IPS-20b (cell line): ENCODE data around the gene MED25.
"Not testable (repeated sequence)": the region's sequence is repeated elsewhere in the genome, so short reads cannot be mapped to it uniquely, and the experiment has no call there.

Source experiments
- H3K27ac ChIP-seq: one replicate; pipeline ENCODE4 v1.5.1; 2013; ENCODE audit warnings: low read length
- H3K27me3 ChIP-seq: 2 replicates; pipeline ENCODE4 v1.6.1; 2013; ENCODE audit warnings: mild to moderate bottlenecking, low read length, inconsistent platforms; ENCODE audit not compliant: insufficient read depth
- H3K36me3 ChIP-seq: 2 replicates; pipeline ENCODE4 v1.6.1; 2013; ENCODE audit warnings: low read depth, mild to moderate bottlenecking, inconsistent platforms, low read length, moderate library complexity; ENCODE audit not compliant: insufficient read depth
- H3K4me1 ChIP-seq: 2 replicates; pipeline ENCODE4 v1.6.1; 2013; ENCODE audit warnings: mild to moderate bottlenecking, control low read depth, inconsistent platforms, low read length, moderate library complexity; ENCODE audit not compliant: insufficient read depth
- H3K4me3 ChIP-seq: 2 replicates; pipeline ENCODE4 v1.5.1; 2013; ENCODE audit warnings: mild to moderate bottlenecking, low read length, inconsistent platforms
- H3K9ac ChIP-seq: 2 replicates; pipeline ENCODE4 v1.6.1; 2013; ENCODE audit warnings: low read depth, mild to moderate bottlenecking, inconsistent platforms, low read length, moderate library complexity
- H3K9me3 ChIP-seq: 2 replicates; pipeline ENCODE4 v1.6.1; 2013; ENCODE audit warnings: mild to moderate bottlenecking, low read depth, low read length, inconsistent platforms; ENCODE audit not compliant: insufficient read depth

The MED25 gene

GRCh38 chr19:49809160-49809940 is 8.7 kb upstream of the MED25 start:
- H3K9ac ChIP-seq, result peak overlapping the region; percentile 67; the same call in 1 of the 2 replicates
- peaks cover 16% of the 10 kb centered on the region for H3K36me3 ChIP-seq
- H3K27me3 ChIP-seq, result peaks cover 4% of the 10 kb centered on the region; the same call in 1 of the 2 replicates
- no peaks in the 10 kb centered on the region for H3K9me3 ChIP-seq
- H3K4me3 ChIP-seq, result peak overlapping the region; percentile 77
- H3K27ac ChIP-seq, result no peak overlapping the region
- peaks cover 13% of the 10 kb centered on the region for H3K4me1 ChIP-seq

DNA sequence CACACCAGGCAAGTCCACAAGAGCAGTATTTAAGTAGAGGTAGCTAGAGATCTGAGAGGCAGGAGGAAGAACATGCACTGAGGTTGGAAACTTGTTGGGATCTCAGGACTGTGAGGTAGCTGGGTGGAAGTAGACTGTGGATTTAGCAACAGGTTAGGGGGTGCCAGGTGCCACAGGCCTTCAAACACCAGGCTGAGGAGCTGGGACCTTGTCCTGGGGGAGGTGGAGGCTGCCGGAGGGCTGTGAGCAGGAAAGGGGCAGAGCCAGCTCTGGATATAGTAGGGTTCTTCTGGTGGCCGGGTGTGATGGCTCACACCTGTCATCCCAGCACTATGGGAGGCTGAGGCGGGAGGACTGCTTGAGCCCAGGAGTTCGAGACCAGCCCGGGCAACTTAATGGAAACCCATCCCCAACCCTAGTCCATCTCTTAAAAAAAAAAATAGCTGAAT is 8.1 kb upstream of the MED25 start:
- Histone ChIP-seq H3K27me3 (peaks cover 4% of the 10 kb centered on the region; the same call in 1 of the 2 replicates), H3K9ac (peak overlapping the region; percentile 67; the same call in 1 of the 2 replicates), H3K4me3 (peak overlapping the region; percentile 77), H3K4me1 (peaks cover 13% of the 10 kb centered on the region), H3K36me3 (peaks cover 16% of the 10 kb centered on the region), H3K27ac (no peak overlapping the region), H3K9me3 (no peaks in the 10 kb centered on the region)

DNA sequence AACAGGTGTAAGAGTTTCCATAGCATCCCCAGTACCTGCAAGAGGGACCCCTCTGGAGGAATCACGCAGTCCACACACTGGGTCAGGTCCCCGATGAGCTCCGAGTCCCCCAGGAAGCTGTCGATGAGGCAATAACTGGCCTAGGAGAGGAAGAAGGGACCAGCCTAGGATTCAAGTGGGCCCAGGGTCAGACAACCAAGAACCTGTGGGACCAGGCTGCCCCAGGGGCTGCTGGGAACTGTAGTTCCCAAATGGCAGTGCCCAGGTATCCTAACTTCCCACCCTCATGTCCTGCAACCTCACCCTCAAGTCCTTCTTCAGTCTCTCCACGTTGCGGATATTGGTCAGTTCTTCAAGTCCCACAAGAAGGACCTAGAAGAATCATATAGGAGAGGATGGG is 6.8 kb upstream of the MED25 start:
- no peak overlapping the region for H3K27ac ChIP-seq
- H3K36me3 ChIP-seq, result peaks cover 13% of the 10 kb centered on the region
- H3K27me3 ChIP-seq, result peaks cover 4% of the 10 kb centered on the region; the same call in 1 of the 2 replicates
- H3K4me3 ChIP-seq, result no peak overlapping the region
- no peak overlapping the region for H3K9ac ChIP-seq
- peaks cover 13% of the 10 kb centered on the region for H3K4me1 ChIP-seq
- H3K9me3 ChIP-seq, result no peaks in the 10 kb centered on the region

- H3K9ac ChIP-seq, result peak overlapping the region; percentile 92; the same call in 1 of the 2 replicates
Observed at GRCh38 chr19:49812452-49812996, 5.6 kb upstream of the MED25 start.

GRCh38 chr19:49812997-49813861 is 4.9 kb upstream of the MED25 start, which contains the start of gene FUZ:
Gene FUZ, minus strand, starts transcription at chr19:49813292. Its CDS starts 186 bp downstream, at chr19:49813106.
- Histone ChIP-seq H3K36me3 (no peaks in the 10 kb centered on the region), H3K4me1 (peaks cover 13% of the 10 kb centered on the region), H3K9me3 (no peaks in the 10 kb centered on the region), H3K27ac (peak within 1 kb of the TSS; percentile 93), H3K4me3 (peak within 1 kb of the TSS; percentile 95), H3K27me3 (peaks cover 4% of the 10 kb centered on the region; the same call in 1 of the 2 replicates), H3K9ac (peak within 1 kb of the TSS; percentile 92; the same call in 1 of the 2 replicates)

More at GRCh38 chr19:49812452-49812996, 5.6 kb upstream of the MED25 start:
- H3K36me3 ChIP-seq, result peaks cover 5% of the 10 kb centered on the region
- peak overlapping the region; percentile 93 for H3K27ac ChIP-seq
- H3K9me3 ChIP-seq, result no peaks in the 10 kb centered on the region
- H3K27me3 ChIP-seq, result peaks cover 4% of the 10 kb centered on the region; the same call in 1 of the 2 replicates
- H3K4me1 ChIP-seq, result peaks cover 13% of the 10 kb centered on the region
- peak overlapping the region; percentile 95 for H3K4me3 ChIP-seq

DNA sequence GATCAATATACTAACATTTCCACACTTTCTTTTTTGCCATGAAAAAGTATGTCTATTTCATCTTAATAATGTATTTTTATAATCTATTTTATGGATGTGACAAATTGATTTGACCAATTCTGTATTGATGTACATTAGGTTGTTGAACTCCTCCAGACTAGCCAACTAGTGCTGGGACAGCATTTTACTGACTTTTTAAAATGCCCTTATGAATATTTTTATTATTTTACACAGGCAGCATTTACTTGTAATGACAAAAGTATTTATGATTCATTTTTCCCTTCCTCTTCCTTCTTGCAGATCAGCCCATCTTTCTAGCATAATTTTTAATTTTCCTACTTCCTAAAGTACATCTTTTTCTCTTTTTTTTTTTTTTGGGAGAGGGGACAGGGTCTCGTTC is 4.1 kb upstream of the MED25 start:
- Histone ChIP-seq H3K9me3 (no peaks in the 10 kb centered on the region), H3K27me3 (peaks cover 4% of the 10 kb centered on the region; the same call in 1 of the 2 replicates), H3K36me3 (no peaks in the 10 kb centered on the region), H3K4me3 (no peak overlapping the region; the same call in 1 of the 2 replicates), H3K4me1 (peaks cover 13% of the 10 kb centered on the region), H3K9ac (no peak overlapping the region), H3K27ac (no peak overlapping the region)

DNA sequence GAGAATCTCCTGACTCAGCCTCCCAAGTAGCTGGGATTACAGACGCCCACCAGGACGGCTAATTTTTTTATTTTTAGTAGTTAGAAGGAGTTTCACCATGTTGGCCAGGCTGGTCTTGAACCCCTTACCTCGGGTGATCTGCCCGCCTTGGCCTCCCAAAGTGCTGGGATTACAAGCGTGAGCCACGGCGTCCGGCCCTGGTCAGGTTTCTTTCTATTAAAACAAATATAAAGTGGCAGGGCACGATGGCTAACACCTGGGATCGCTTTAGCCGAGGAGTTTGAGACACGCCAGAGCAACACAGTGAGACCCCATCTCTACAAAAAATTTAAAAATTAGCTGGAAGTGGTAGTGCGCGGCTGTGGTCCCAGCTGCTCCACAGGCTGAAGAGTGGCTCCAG is 1.5 kb upstream of the MED25 start:
- H3K4me3 ChIP-seq, result no peak overlapping the region
- no peaks in the 10 kb centered on the region for H3K27me3 ChIP-seq
- H3K9me3 ChIP-seq, result no peaks in the 10 kb centered on the region
- H3K27ac ChIP-seq, result no peak overlapping the region
- no peak overlapping the region for H3K9ac ChIP-seq
- peaks cover 9% of the 10 kb centered on the region; the same call in 1 of the 2 replicates for H3K36me3 ChIP-seq
- peaks cover 6% of the 10 kb centered on the region; the same call in 1 of the 2 replicates for H3K4me1 ChIP-seq

- H3K4me3 ChIP-seq, result peak overlapping the region; percentile 88
- H3K36me3 ChIP-seq, result peaks cover 19% of the 10 kb centered on the region; the same call in 1 of the 2 replicates
- H3K27me3 ChIP-seq, result no peaks in the 10 kb centered on the region
- no peaks in the 10 kb centered on the region; the same call in 1 of the 2 replicates for H3K4me1 ChIP-seq
- peak overlapping the region; percentile 78 for H3K27ac ChIP-seq
- H3K9me3 ChIP-seq, result no peaks in the 10 kb centered on the region
- H3K9ac ChIP-seq, result peak overlapping the region; percentile 91
Observed at GRCh38 chr19:49818649-49819370, 721 bp downstream of the MED25 start.

- H3K27ac ChIP-seq, H3K4me1 ChIP-seq, H3K27me3 ChIP-seq, H3K9me3 ChIP-seq: not testable (repeated sequence)
- Histone ChIP-seq H3K4me3 (peak overlapping the region; percentile 88), H3K9ac (peak overlapping the region; percentile 91; the same call in 1 of the 2 replicates), H3K36me3 (peaks cover 24% of the 10 kb centered on the region)
Observed at GRCh38 chr19:49819452-49820115, 1.5 kb downstream of the MED25 start.

- Histone ChIP-seq H3K4me1 (no peaks in the 10 kb centered on the region; the same call in 1 of the 2 replicates), H3K27me3 (no peaks in the 10 kb centered on the region), H3K36me3 (peaks cover 27% of the 10 kb centered on the region), H3K27ac (no peak overlapping the region), H3K9me3 (no peaks in the 10 kb centered on the region), H3K4me3 (no peak overlapping the region), H3K9ac (no peak overlapping the region)
Observed at GRCh38 chr19:49820125-49820524, 2.0 kb downstream of the MED25 start.
